HG03066 (cell line): ENCODE results near the gene TPBG.
"Not testable (repeated sequence)": the region's sequence is repeated elsewhere in the genome, so short reads cannot be mapped to it uniquely, and the experiment has no call there.

Experiments
- ATAC-seq: cut with Tn5 transposase; IDR thresholded peaks from one replicate; pipeline ENCODE4 v1.9.1; 2021; ENCODE audit warnings: low read depth; ENCODE audit not compliant: unreplicated experiment

TPBG gene

GRCh38 chr6:82372656-82373055 is 9.0 kb downstream of the TPBG start:
- ATAC-seq = no peak

GRCh38 chr6:82374516-82374915 is 10.9 kb downstream of the TPBG start:
- no peak for ATAC-seq

DNA sequence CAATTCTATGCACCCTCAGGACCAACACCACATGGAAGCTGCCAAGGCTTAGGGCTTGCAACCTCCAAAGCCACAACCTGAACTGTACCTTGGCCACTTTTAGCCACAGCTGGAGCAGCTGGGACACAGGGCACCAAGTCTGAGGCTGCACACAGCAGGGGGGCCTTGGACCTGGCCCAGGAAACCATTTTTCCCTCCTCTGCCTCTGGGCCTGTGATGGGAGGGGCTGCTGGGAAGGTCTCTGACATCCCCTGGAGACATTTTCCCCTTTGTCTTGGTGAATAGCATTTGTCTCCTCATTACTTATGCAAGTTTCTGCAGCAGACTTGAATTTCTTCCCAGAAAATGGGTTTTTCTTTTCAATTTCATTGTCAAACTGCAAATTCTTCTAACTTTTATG is 13.0 kb downstream of the TPBG start:
- no peak for ATAC-seq

DNA sequence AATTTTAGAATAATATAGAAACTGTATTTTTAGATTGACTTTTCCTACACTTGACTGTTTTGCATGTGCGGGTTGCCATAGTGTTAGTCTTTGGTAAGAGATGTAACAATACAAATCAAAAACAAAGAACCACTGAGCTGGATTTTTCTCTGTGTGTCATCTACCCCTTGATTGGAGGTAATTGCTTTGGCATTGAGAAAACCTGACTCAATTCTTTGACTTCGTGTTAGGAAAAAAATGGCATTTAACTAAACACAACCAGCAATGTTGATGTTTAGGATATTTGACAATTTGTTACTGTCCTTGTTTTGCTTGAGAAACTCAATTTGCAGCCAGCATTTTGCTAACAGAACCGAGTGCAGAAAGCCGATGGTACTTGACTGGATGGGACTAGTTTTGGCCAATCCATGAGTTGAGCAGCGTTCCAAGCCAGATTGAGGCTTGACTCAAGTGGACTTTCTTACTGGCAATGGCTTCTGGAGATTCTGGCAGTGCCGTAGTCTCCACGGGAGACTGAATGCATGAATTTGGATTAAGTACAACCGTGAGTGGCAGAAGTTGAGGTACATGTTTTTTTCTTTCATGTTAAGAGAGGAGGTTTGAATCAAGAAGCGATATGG is 17.1 kb downstream of the TPBG start:
- ATAC-seq = no peak

DNA sequence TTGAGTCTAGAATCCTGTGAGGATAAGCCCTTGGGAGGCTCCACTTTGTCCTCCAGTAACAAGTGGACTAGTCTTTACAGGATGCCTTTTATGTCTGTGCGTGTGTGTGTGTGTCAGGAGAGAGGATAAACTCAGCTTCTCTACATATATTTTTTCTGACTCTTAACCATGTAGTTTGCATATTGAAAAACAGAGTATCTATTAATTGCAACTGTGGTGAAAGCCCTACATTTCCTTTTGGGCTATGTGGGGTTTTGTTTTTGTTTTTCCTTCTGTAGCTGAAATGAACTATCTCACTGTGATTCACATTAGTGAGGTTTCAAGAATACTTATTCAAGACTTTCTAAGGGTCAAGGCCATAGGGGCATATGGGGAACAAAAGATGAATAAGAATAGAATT is 17.7 kb downstream of the TPBG start:
- ATAC-seq = peak; percentile 88

DNA sequence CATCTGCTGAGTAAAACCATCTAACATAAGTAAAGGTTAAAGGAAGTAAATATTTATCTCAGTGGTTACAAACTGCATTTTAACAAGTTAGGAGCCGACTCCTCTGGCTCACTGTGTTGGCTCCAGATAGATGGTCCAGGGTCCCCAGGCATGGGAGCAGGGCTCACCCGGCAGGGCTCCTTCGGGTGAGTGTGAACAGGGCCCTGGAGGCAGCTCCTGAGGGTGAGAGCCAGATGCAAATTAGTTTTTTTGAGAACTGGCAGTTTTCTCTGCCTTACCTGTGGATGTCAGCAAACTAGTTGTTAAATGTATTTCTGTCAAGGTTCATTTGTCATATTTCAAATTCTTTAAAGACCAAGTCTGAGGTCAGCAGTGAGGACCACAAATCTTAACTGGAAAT is 21.5 kb downstream of the TPBG start:
- ATAC-seq = no peak

DNA sequence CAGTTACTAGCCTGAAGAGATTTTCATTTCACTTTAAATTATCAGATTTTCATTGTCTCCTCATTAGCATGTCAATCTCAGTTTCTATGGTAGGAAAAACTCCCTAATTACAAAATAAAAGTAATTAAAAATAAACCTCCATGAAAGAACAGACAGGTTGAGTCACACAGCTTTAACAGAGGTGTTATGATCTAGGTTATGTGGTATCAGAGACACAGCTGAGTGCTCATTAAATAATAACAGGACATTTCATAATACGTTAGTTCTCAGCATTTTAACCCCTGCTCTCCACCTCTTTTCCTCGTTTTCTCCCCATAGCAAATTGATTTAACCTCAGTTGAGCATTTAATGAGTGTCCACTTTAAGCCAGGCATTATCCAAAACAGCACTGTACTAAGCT is 21.9 kb downstream of the TPBG start:
- ATAC-seq = no peak

DNA sequence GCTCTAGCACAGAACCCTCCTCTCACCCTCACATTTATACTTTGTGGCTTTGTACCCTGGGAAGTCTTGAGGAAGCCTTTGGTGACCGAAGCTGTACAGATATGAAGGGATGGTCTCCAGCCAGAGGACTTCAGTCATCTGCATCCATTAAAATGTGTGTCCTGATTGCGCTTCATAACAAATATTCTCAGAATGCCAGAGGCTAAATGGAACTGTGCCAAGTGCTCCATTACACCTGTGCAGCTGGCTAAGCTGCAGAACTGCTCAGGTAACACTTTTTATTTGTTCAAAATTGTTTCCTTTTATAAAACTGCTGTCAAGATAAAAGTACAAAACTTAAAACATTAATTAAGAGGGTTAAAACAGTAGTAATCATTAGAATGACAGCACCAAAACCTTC is 22.3 kb downstream of the TPBG start:
- no peak for ATAC-seq

- ATAC-seq = not testable (repeated sequence)
These were observed 31.2 kb downstream of the TPBG start for GRCh38 chr6:82394770-82395169.

DNA sequence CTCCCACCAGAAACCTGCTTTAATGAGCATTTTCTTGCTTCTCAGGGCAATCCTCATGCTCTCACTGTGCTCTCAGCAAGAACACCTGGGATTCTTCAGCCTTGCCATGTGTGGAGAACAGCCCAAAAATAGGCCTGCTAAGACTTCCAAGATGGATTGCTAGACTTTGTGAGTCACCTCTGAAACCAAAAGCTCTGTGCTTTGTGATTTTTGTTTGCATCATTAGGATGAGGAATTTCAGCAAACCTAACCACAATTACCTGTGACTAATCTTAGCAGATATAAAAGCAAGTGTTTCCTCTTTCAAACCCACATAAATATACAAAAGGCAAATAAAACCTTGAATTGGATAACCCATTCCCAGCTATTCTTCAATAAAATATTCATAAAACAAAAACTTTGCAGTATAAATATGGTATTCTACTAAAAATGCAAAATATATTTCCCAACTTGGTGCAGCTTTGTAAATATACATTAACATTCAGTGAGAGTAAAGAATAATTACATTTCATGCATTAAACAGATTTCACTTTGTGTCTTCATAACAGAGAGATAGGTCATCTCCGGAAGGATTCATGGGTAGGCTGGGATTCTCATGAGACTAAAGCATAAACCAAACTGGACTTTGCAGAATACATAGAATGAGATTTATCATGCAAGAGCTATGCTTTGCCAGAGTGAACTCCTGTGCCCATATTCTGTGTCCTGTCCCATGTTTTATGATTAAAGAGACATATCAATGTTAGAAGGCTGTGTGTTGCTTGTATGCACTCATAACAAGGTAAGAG is 33.5 kb downstream of the TPBG start:
- ATAC-seq = no peak

DNA sequence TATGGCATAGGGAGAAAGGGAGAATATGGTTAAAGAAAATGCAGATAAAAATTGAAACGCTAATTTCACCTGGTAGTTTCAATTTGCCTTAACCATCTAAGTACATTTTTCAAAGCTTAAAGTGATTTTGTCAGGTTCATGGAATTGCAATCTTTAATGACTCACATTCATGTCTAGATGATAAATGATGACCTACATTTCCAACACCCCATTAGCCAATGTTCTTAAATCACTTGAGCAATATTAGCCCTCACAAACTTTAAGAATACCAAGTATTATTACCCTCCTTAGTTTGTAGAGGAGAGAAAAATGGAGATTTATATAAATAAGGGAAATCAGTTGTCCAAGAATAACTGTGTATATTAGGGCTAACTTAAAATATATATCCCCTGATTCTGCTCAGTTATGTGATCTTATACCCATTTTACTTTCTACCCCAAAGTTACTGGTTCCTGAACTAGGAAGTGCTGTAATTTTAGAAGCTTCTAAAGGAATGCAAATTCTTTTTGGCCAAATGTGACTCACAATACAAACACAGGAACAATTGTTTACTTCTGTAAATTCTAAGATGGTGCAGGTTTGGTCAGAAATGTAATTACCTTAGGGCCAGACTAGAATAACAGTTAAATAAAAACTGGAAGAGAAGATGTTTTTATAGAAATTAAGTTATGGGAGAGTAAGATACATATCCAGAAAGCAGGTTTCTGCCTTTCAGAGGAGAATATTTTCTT is 34.5 kb downstream of the TPBG start:
- ATAC-seq = no peak

GRCh38 chr6:82408952-82409431 is 45.4 kb downstream of the TPBG start:
- peak; percentile 58 for ATAC-seq

DNA sequence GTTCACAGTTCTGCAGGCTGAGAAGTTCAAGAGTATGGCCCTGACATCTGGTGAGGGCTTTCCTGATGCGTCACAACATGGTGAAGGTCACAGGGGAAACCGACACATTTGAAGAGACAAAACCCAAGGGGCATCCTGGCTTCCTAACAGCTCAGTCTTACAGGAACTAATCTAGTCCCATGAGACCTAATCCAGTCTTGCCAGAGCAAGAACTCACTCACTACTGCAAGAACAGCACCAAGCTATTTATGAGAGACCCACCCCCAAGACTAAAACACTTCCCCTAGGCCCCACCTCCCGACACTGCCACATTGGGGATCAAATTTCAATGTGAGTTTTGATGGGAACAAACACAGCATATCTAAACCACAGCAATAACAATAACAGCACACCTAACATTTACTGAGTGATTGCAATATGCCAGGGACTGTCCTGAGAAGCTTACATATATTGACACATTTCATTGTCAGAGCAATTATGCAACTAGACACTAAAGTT is 46.6 kb downstream of the TPBG start:
- ATAC-seq = no peak

DNA sequence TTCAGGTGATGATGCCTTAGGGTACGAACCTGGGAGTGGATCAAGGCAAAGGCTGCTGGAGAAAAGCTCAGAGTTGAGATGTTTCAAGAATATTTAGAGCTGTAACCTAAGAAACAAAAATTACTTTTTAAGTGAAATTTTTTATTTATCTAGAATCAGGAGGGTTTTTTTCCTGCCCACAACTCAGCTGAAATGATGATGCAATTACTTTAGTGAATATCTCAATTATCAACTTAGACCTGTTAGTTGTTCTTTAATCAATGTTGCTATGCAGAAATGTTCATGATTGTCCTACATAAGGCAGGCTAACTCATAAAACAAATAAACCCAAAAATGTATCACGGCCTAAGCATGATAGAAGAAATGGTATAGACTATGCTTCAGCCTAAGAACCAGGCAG is 50.3 kb downstream of the TPBG start:
- no peak for ATAC-seq

DNA sequence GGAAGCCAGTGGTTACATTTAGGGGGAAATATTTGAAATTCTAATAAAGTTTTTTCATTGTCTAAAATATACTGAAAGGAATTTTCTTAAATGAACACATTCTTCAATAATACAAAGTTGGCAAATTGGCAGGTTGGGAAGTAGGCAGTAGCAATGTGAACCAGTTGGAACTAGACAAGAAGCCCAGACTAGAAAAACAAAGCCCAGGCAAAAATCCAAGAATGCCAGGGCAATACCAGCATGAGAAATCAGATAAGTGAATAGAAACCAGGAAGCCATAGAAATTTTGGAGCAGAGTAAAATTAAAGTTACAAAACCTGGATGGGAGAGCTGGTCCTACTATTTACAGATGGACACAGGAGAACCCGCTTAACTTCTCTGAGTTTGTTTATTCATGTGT is 52.2 kb downstream of the TPBG start:
- no peak for ATAC-seq

DNA sequence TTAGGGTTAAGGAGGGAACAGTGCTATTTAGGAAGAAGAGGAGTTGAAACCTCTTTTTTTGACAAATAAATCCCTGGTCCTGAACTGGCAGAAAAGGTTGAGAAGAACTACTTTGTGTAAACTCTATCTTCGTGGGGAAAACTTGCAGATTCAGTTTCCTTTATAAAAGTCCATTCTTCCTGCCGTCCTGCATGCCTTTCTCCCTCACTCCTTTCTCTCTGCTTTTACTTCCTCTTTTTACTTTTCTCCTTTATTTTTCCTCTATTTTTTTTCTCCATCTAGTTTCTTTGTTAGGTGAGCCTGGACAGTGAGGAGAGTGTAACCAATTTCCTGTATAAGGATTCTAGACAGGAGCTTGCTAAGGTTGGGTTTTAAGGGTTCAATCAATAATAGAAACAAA is 52.7 kb downstream of the TPBG start:
- no peak for ATAC-seq
